GM18868 (cell line): ENCODE measurements around the gene PIAS4.

Experiments
- ATAC-seq: cut with Tn5 transposase; IDR thresholded peaks from one replicate; pipeline ENCODE4 v1.9.1; 2021; ENCODE audit warnings: mild to moderate bottlenecking, moderate library complexity; ENCODE audit not compliant: unreplicated experiment

The PIAS4 gene

GRCh38 chr19:4018775-4019504, 11.4 kb downstream of the PIAS4 start:
- no peak for ATAC-seq

- no peak for ATAC-seq
These were observed 12.0 kb downstream of the PIAS4 start for GRCh38 chr19:4019578-4019977.

- ATAC-seq, result no peak
These were observed 16.3 kb downstream of the PIAS4 start for GRCh38 chr19:4023600-4024398.

- ATAC-seq, result no peak
These were observed 17.8 kb downstream of the PIAS4 start for GRCh38 chr19:4025317-4025716.

- ATAC-seq, result no peak
These were observed 19.6 kb downstream of the PIAS4 start for GRCh38 chr19:4027146-4027545.

GRCh38 chr19:4028334-4029246, 21.1 kb downstream of the PIAS4 start:
- no peak for ATAC-seq

- no peak for ATAC-seq
These were observed 21.7 kb downstream of the PIAS4 start for GRCh38 chr19:4029247-4029614.

GRCh38 chr19:4030552-4030951, 23.0 kb downstream of the PIAS4 start:
- ATAC-seq, result no peak

GRCh38 chr19:4030981-4031380, 23.4 kb downstream of the PIAS4 start:
- ATAC-seq, result no peak

GRCh38 chr19:4031420-4031819, 23.9 kb downstream of the PIAS4 start:
- ATAC-seq, result no peak

- no peak for ATAC-seq
These were observed 24.9 kb downstream of the PIAS4 start for GRCh38 chr19:4032436-4032835.

- no peak for ATAC-seq
These were observed 25.8 kb downstream of the PIAS4 start for GRCh38 chr19:4033028-4033956.

GRCh38 chr19:4034048-4035017, 26.8 kb downstream of the PIAS4 start:
- ATAC-seq, result no peak

GRCh38 chr19:4035018-4035566, 27.6 kb downstream of the PIAS4 start:
- ATAC-seq, result no peak

- no peak for ATAC-seq
These were observed 28.0 kb downstream of the PIAS4 start for GRCh38 chr19:4035582-4035981.

- ATAC-seq, result no peak
These were observed 29.2 kb downstream of the PIAS4 start for GRCh38 chr19:4036576-4037300.

GRCh38 chr19:4037301-4037949, 29.9 kb downstream of the PIAS4 start:
- ATAC-seq, result no peak

GRCh38 chr19:4038057-4038456, 30.5 kb downstream of the PIAS4 start:
- ATAC-seq, result no peak
